Chondrocyte (in vitro differentiated cells): ENCODE measurements around the gene CARS2. TPM values are rescaled to one million over a fixed set of nuclear protein-coding genes. Genes with fewer than 3 reads are reported as not detected.
"Not testable (repeated sequence)": the region's sequence is repeated elsewhere in the genome, so short reads cannot be mapped to it uniquely, and the experiment has no call there.

Source experiments
- DNase-seq: peaks from one replicate; pipeline ENCODE4 v3.0.0; 2021; ENCODE audit warnings: mixed read lengths, low spot score
- H3K27ac Mint-ChIP-seq: one replicate; pipeline ENCODE4 v1.8.0; 2021; ENCODE audit warnings: mild to moderate bottlenecking, moderate library complexity, mixed read lengths; ENCODE audit not compliant: unreplicated experiment
- H3K27me3 Mint-ChIP-seq: 2 replicates; pipeline ENCODE4 v1.8.0; 2021; ENCODE audit warnings: low read depth, mixed read lengths
- H3K36me3 Mint-ChIP-seq: 2 replicates; pipeline ENCODE4 v1.8.0; 2021; ENCODE audit warnings: low read depth, mixed read lengths
- H3K4me1 Mint-ChIP-seq: 2 replicates; pipeline ENCODE4 v1.8.0; 2021; ENCODE audit warnings: low read depth, mild to moderate bottlenecking, mixed read lengths
- H3K4me3 Mint-ChIP-seq: one replicate; pipeline ENCODE4 v1.8.0; 2021; ENCODE audit warnings: mild to moderate bottlenecking, moderate library complexity, mixed read lengths; ENCODE audit not compliant: unreplicated experiment
- H3K9me3 Mint-ChIP-seq: 2 replicates; pipeline ENCODE4 v1.8.0; 2021; ENCODE audit warnings: low read depth, mixed read lengths
- total RNA-seq: library from RNA; stranded (reverse); gene quantifications from 3 replicates; pipeline ENCODE4 v1.2.1, GENCODE V29; 2021
- TF ChIP-seq, protein P1 (sequence below): fragments of 200-600 bp; sonication (generic); IDR thresholded peaks from 2 replicates; pipeline ENCODE4 v1.5.0; 2021; ENCODE audit warnings: antibody characterized with exemption, mild to moderate bottlenecking, moderate library complexity

Gene CARS2
- total RNA-seq, 1 donor from 2014 or later, result 60.2 TPM

DNA sequence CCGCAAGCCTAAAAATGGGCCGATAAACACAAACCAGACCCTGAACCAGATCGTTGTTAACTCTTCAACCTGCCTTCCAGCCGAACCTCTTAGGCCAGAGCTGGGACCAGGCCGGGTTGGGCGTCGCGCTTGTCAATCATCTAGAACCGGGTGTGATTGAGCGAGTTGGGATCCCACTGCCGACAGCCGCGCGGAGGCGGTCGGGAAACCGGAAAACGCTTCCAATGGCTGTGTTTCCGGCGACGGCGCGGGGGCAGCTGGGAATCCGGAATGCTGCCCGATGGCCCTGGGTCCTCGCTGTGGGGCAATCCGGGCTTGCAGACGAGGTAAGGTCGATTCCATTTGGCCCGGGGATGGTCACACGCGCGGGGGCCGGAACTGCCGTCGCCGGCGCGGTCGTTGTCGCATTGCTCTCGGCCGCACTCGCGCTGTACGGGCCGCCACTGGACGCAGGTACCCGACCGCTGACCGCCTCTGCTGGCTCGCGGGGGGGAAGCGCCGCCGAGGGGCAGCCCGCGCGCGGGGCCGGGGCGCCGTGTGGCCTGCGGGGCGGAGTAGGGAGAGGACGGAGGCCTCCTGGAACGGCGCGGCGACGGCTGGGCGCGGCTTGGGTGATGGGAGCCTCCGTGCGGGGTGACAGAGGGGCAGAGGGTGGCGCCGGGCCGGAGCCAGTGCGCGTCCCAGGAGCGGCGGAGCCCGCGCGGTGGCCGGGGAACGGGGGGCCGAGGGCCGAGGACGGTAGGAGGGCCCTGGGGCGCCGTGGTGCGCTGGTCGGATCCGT lies 90.4 kb downstream of the CARS2 start, which contains the start of gene NAXD:
NAXD (plus strand) TSS at position 224 of the 781 bp plus-strand sequence; CDS start at position 281, 57 bp downstream.
- Mint-ChIP-seq H3K4me3 (peak within 1 kb of the TSS; percentile 87), H3K27ac (peak within 1 kb of the TSS; percentile 94), H3K4me1 (peaks cover 36% of the 10 kb centered on the region), H3K27me3 (no peaks in the 10 kb centered on the region), H3K36me3 (peaks cover 1% of the 10 kb centered on the region), H3K9me3 (peaks cover 3% of the 10 kb centered on the region)
- no peak for DNase-seq
- TF ChIP-seq, protein P1, sequence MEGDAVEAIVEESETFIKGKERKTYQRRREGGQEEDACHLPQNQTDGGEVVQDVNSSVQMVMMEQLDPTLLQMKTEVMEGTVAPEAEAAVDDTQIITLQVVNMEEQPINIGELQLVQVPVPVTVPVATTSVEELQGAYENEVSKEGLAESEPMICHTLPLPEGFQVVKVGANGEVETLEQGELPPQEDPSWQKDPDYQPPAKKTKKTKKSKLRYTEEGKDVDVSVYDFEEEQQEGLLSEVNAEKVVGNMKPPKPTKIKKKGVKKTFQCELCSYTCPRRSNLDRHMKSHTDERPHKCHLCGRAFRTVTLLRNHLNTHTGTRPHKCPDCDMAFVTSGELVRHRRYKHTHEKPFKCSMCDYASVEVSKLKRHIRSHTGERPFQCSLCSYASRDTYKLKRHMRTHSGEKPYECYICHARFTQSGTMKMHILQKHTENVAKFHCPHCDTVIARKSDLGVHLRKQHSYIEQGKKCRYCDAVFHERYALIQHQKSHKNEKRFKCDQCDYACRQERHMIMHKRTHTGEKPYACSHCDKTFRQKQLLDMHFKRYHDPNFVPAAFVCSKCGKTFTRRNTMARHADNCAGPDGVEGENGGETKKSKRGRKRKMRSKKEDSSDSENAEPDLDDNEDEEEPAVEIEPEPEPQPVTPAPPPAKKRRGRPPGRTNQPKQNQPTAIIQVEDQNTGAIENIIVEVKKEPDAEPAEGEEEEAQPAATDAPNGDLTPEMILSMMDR, result peak; percentile 29

DNA sequence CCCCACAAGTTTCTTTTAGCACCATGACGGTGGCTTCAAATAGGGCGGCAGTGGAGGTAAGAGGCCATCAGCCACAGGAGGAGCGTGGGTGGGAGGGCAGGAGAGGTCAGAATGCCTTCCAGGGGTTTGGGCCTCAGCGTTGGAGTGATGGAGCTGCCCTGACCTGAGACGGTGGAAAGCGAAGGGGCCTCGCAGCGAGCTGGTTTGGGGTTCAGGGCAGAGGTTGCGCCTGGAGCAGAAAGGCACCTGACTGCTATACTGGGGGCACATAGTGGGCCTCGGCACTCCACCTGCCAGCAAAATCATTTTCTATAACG lies 91.0 kb downstream of the CARS2 start:
- TF ChIP-seq, protein P1, result no peak
- no peak for DNase-seq
- Mint-ChIP-seq H3K27me3 (no peaks in the 10 kb centered on the region), H3K4me3 (peak overlapping the region; percentile 87), H3K36me3 (peaks cover 1% of the 10 kb centered on the region), H3K9me3 (peaks cover 3% of the 10 kb centered on the region), H3K27ac (peak overlapping the region; percentile 94), H3K4me1 (peaks cover 36% of the 10 kb centered on the region)

DNA sequence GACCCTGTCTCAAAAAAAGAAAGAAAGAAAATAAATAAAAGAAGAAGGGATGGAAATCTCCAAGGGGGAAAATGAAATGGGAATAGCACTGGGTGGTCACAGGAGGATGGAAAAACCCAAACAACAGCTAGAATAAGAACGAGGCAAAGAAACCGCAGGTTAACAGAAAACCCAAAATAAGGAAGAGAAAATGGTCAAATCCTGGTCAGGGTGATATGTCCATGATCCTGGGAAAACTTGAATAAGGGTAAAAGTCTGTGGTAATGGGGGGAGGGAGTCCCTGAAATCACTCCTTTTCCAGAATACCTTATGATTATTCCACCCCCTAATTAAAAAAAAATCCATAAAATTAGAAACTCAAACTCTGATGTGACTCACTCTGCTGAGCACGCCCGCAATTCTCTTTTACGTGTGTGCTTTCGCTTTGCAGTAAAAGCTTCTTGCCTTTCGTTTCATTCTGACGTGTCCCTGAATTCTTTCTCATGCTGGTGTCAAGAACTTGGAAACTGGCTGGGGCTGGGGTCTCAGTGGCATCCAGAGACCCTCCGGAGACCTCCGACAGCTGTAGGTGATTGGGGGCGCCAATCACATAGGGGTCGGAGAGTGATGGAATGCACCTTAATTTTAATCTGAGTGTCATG lies 94.8 kb downstream of the CARS2 start:
- H3K4me1 Mint-ChIP-seq, result peaks cover 8% of the 10 kb centered on the region
- TF ChIP-seq, protein P1, result no peak
- no peak overlapping the region for H3K27ac Mint-ChIP-seq
- H3K4me3 Mint-ChIP-seq, result no peak overlapping the region
- no peaks in the 10 kb centered on the region for H3K27me3 Mint-ChIP-seq
- H3K36me3 Mint-ChIP-seq, result peaks cover 1% of the 10 kb centered on the region
- peaks cover 3% of the 10 kb centered on the region for H3K9me3 Mint-ChIP-seq
- no peak for DNase-seq

DNA sequence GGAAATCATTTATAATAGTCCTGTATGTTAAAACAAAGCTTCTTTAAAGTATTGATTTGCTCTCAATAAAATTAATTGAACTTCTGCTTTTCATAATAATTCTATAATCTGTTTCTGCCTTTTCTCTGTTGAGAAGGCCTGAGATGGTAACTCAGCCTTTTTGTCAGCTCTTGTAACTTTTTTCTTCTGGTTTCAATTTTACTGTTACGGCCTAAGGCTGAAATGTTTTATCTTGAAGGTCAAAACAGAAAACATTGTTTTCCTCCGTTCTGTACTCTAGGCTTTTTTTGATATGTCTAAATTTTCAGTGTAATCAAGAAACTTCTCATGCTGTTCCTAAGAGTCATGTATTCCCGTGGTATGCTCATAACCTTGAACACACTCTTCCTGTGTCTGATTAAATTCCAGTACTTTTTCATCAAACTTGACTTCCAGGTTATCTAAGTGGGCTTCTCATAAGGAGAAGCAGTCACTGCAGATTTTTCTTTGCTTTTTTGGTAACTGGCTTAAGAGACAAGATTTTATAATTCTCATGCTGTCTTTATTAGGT lies 98.2 kb downstream of the CARS2 start:
- no peak overlapping the region for H3K4me3 Mint-ChIP-seq
- TF ChIP-seq, protein P1, result no peak
- no peak overlapping the region for H3K27ac Mint-ChIP-seq
- H3K27me3 Mint-ChIP-seq, result no peaks in the 10 kb centered on the region
- DNase-seq, result no peak
- no peaks in the 10 kb centered on the region for H3K4me1 Mint-ChIP-seq
- no peaks in the 10 kb centered on the region for H3K36me3 Mint-ChIP-seq
- no peaks in the 10 kb centered on the region for H3K9me3 Mint-ChIP-seq

DNA sequence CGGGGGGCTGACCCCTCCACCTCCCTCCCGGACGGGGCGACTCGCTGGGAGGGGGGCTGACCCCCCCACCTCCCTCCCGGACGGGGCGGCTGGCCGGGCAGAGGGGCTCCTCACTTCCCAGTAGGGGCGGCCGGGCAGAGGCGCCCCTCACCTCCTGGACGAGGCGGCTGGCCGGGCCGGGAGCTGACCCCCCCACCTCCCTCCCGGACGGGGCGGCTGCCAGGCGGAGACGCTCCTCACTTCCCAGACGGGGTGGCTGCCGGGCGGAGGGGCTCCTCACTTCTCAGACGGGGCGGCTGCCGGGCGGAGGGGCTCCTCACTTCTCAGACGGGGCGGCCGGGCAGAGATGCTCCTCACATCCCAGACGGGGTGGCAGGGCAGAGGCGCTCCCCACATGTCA lies 99.6 kb downstream of the CARS2 start:
- H3K36me3 Mint-ChIP-seq, H3K27me3 Mint-ChIP-seq, DNase-seq, H3K9me3 Mint-ChIP-seq, H3K27ac Mint-ChIP-seq, H3K4me3 Mint-ChIP-seq, H3K4me1 Mint-ChIP-seq: not testable (repeated sequence)
